ENCODE data around the gene MATCAP1. TPM values are rescaled to one million over a fixed set of nuclear protein-coding genes. Genes with fewer than 3 reads are reported as not detected.

Gene MATCAP1
- total and polyA plus RNA-seq, 2 of the 13 experiments (the other 11 are each of a cell fraction or from before 2014, with no cell fraction given), result 11.2 to 24.5 TPM

DNA sequence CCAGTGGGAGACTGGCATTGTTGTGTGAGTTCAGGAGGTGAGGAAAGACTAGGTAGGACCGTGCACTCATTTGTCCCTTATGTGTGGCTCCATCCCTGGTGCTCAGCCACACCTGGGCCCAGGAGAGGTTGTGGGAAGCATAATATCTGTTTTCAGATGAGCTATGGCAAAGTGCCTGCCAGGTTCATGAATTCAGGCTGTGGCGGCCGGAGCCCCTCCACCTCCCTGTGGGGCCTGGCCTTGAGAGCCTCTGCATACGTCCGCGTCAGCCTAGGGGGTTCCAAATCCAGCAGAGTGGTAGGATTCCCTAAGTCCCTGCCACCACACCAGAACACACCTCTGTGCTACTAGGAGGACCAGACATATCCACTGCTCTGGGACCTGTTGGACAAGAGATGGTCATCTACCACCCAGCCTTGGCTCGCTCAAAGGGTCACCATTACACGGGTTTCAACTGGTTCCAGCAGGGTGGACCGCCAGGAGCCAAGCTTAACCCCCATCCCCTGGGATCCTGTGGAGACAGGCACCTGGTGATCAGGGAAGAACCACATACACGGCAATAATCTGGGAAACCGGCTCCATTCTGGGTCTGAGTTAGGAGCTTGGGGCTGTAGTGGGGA is 35.0 kb downstream of the MATCAP1 start (continued):
- TF ChIP-seq ZNF703 (CRISPR knock-in tag; IDR thresholded peaks at IDR 0.05; ENCODE audit: borderline replicate concordance) (no peak), ARNT2 (CRISPR knock-in tag; IDR thresholded peaks at IDR 0.05; ENCODE audit: low read depth) (peak; percentile 46; the same call in 1 of the 2 replicates), ATF1 (CRISPR knock-in tag; IDR thresholded peaks at IDR 0.05) (no peak), TMF1 (CRISPR knock-in tag; IDR thresholded peaks at IDR 0.05; ENCODE audit: low read depth) (no peak), ZFAT (CRISPR knock-in tag; conservative IDR thresholded peaks at IDR 0.05) (no peak), ZBTB7B (CRISPR knock-in tag; IDR thresholded peaks at IDR 0.05) (no peak)
- TF ChIP-seq, protein P1, sequence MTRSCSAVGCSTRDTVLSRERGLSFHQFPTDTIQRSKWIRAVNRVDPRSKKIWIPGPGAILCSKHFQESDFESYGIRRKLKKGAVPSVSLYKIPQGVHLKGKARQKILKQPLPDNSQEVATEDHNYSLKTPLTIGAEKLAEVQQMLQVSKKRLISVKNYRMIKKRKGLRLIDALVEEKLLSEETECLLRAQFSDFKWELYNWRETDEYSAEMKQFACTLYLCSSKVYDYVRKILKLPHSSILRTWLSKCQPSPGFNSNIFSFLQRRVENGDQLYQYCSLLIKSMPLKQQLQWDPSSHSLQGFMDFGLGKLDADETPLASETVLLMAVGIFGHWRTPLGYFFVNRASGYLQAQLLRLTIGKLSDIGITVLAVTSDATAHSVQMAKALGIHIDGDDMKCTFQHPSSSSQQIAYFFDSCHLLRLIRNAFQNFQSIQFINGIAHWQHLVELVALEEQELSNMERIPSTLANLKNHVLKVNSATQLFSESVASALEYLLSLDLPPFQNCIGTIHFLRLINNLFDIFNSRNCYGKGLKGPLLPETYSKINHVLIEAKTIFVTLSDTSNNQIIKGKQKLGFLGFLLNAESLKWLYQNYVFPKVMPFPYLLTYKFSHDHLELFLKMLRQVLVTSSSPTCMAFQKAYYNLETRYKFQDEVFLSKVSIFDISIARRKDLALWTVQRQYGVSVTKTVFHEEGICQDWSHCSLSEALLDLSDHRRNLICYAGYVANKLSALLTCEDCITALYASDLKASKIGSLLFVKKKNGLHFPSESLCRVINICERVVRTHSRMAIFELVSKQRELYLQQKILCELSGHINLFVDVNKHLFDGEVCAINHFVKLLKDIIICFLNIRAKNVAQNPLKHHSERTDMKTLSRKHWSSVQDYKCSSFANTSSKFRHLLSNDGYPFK (CRISPR knock-in tag; IDR thresholded peaks at IDR 0.05; ENCODE audit: borderline replicate concordance), result 0 out of 2 replicates have a peak, but pooled peaks have one; percentile 18
- TF ChIP-seq, protein P2, sequence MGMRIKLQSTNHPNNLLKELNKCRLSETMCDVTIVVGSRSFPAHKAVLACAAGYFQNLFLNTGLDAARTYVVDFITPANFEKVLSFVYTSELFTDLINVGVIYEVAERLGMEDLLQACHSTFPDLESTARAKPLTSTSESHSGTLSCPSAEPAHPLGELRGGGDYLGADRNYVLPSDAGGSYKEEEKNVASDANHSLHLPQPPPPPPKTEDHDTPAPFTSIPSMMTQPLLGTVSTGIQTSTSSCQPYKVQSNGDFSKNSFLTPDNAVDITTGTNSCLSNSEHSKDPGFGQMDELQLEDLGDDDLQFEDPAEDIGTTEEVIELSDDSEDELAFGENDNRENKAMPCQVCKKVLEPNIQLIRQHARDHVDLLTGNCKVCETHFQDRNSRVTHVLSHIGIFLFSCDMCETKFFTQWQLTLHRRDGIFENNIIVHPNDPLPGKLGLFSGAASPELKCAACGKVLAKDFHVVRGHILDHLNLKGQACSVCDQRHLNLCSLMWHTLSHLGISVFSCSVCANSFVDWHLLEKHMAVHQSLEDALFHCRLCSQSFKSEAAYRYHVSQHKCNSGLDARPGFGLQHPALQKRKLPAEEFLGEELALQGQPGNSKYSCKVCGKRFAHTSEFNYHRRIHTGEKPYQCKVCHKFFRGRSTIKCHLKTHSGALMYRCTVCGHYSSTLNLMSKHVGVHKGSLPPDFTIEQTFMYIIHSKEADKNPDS (CRISPR knock-in tag; IDR thresholded peaks at IDR 0.05), result no peak

Measured in HepG2 (cell line).